PC-3 (cell line): ENCODE measurements around the gene RNU5B-1.

ENCODE experiments used
- CTCF ChIP-seq: fragments of 300-600 bp; sonication (generic); conservative IDR thresholded peaks from 2 replicates; pipeline ENCODE4 v1.5.1; 2017; ENCODE audit warnings: antibody characterized with exemption, low read depth, mild to moderate bottlenecking, low read length
- EZH2 ChIP-seq: fragments of 300-600 bp; sonication (generic); IDR thresholded peaks from one replicate; pipeline ENCODE4 v1.6.1; 2017; ENCODE audit warnings: antibody characterized with exemption, mild to moderate bottlenecking, low read length; ENCODE audit not compliant: unreplicated experiment
- EZH2phosphoT487 ChIP-seq: fragments of 300-600 bp; sonication (generic); IDR thresholded peaks from 2 replicates; pipeline ENCODE4 v1.6.1; 2018; ENCODE audit warnings: mild to moderate bottlenecking, antibody characterized with exemption, low read length, borderline replicate concordance

DNA sequence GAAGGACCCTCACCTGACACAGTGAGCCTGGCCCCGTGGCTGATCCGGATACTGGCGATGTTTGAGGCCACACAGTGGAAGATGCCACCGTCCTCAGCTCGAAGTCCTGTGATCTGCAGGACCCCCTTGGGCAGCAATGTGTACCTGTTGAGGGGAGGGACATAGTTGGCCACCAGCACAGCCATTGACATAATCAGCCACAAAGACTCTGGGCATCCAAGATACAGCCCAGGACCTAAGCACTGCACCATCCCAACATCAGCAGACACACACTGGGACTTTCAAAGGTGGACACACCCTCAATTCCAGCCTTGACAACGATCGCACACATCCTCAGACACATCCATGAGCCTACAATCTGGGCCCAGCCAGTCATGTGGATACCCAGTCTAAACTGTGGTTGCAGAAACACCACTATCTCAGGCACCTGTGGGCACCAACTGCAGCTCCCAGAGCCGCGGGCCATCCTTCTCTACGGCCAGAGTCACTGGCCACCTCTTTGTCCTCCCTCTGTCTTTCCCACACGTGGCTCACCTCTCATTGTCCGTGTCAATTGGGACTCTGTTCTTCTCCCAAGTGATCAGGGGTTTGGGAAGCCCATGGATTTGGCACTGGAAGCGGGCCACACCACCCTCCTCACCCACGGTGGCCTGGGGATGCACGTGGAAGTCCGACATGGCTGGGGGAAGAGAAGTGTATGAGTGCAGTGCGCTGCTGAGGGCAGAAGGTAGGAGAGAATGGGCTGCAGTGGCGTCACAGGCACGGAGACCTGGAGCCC, 31.0 kb downstream of the RNU5B-1 start:
- TF ChIP-seq EZH2 (no peak), CTCF (no peak), EZH2phosphoT487 (no peak)
